Keratinocyte (primary cell): ENCODE results near the gene ABCA4.

Source experiments
- EZH2 ChIP-seq: IDR thresholded peaks from one replicate; pipeline ENCODE4 v1.6.1; 2012; ENCODE audit warnings: inconsistent platforms, mild to moderate bottlenecking, low read length, moderate library complexity
- TF ChIP-seq, protein P1 (sequence below), 3 experiments: IDR thresholded peaks in 1 of 3; conservative IDR thresholded peaks in 1 of 3; optimal IDR thresholded peaks in 1 of 3; 2 replicates in 2 of 3; 3 replicates in 1 of 3; pipeline versions ENCODE3 to v1.5.1; 2011; ENCODE audit warnings: low read length in 3 of 3, mild to moderate bottlenecking in 3 of 3, moderate library complexity in 2 of 3, control low read depth in 1 of 3, inconsistent platforms in 1 of 3; ENCODE audit not compliant: insufficient read depth in 2 of 3; ENCODE audit errors: extremely low read depth in 1 of 3

- TF ChIP-seq EZH2: no peak
- TF ChIP-seq, protein P1, sequence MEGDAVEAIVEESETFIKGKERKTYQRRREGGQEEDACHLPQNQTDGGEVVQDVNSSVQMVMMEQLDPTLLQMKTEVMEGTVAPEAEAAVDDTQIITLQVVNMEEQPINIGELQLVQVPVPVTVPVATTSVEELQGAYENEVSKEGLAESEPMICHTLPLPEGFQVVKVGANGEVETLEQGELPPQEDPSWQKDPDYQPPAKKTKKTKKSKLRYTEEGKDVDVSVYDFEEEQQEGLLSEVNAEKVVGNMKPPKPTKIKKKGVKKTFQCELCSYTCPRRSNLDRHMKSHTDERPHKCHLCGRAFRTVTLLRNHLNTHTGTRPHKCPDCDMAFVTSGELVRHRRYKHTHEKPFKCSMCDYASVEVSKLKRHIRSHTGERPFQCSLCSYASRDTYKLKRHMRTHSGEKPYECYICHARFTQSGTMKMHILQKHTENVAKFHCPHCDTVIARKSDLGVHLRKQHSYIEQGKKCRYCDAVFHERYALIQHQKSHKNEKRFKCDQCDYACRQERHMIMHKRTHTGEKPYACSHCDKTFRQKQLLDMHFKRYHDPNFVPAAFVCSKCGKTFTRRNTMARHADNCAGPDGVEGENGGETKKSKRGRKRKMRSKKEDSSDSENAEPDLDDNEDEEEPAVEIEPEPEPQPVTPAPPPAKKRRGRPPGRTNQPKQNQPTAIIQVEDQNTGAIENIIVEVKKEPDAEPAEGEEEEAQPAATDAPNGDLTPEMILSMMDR (optimal IDR thresholded peaks at IDR 0.05 in 1 of 3, IDR thresholded peaks at IDR 0.05 in 1 of 3, conservative IDR thresholded peaks at IDR 0.05 in 1 of 3; ENCODE audit: extremely low read depth in 1 of 3, insufficient read depth in 2 of 3, low read length in 3 of 3): no peak
These were observed 11.2 kb upstream of the ABCA4 start for GRCh38 chr1:94132111-94132510.
